ENCODE data around the gene ZNF526. TPM values are rescaled to one million over a fixed set of nuclear protein-coding genes. Genes with fewer than 3 reads are reported as not detected.
A peak's percentile ranks its signal among the peaks of the same experiment; 100 is the strongest.

ZNF526 gene
- total and polyA plus RNA-seq, 9 of the 15 experiments (the other 6 are each of a cell fraction or from before 2014, with no cell fraction given) = 1.3 to 17.9 (median 6.2) TPM

- peak; percentile 91 for TF ChIP-seq ZKSCAN1 (IDR thresholded peaks at IDR 0.05; ENCODE audit: low read depth, low read length)
- TF ChIP-seq THRAP3 (IDR thresholded peaks at IDR 0.05; ENCODE audit: borderline replicate concordance) = 0 out of 2 replicates have a peak, but pooled peaks have one; percentile 25
- TF ChIP-seq, protein P1, sequence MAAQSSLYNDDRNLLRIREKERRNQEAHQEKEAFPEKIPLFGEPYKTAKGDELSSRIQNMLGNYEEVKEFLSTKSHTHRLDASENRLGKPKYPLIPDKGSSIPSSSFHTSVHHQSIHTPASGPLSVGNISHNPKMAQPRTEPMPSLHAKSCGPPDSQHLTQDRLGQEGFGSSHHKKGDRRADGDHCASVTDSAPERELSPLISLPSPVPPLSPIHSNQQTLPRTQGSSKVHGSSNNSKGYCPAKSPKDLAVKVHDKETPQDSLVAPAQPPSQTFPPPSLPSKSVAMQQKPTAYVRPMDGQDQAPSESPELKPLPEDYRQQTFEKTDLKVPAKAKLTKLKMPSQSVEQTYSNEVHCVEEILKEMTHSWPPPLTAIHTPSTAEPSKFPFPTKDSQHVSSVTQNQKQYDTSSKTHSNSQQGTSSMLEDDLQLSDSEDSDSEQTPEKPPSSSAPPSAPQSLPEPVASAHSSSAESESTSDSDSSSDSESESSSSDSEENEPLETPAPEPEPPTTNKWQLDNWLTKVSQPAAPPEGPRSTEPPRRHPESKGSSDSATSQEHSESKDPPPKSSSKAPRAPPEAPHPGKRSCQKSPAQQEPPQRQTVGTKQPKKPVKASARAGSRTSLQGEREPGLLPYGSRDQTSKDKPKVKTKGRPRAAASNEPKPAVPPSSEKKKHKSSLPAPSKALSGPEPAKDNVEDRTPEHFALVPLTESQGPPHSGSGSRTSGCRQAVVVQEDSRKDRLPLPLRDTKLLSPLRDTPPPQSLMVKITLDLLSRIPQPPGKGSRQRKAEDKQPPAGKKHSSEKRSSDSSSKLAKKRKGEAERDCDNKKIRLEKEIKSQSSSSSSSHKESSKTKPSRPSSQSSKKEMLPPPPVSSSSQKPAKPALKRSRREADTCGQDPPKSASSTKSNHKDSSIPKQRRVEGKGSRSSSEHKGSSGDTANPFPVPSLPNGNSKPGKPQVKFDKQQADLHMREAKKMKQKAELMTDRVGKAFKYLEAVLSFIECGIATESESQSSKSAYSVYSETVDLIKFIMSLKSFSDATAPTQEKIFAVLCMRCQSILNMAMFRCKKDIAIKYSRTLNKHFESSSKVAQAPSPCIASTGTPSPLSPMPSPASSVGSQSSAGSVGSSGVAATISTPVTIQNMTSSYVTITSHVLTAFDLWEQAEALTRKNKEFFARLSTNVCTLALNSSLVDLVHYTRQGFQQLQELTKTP (IDR thresholded peaks at IDR 0.05; ENCODE audit: low read depth in 1 of 2, partially characterized antibody in 2 of 2) = peak in 1 of 2 experiments; percentile 1
- TF ChIP-seq, protein P2, sequence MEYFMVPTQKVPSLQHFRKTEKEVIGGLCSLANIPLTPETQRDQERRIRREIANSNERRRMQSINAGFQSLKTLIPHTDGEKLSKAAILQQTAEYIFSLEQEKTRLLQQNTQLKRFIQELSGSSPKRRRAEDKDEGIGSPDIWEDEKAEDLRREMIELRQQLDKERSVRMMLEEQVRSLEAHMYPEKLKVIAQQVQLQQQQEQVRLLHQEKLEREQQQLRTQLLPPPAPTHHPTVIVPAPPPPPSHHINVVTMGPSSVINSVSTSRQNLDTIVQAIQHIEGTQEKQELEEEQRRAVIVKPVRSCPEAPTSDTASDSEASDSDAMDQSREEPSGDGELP (CRISPR knock-in tag; IDR thresholded peaks at IDR 0.05; ENCODE audit: borderline replicate concordance) = no peak
Measured at GRCh38 chr19:42200116-42200715, 19.9 kb upstream of the ZNF526 start (continued).

Measured in K562 (cell line).